IMR-90 (cell line): ENCODE results near the gene TMA7.

ENCODE experiments used
- CTCF ChIP-seq: conservative IDR thresholded peaks from 2 replicates; pipeline ENCODE4 v1.5.1; 2012; ENCODE audit warnings: mild to moderate bottlenecking, low read depth, low read length, improper control_type of control experiment
- RAD21 ChIP-seq: IDR thresholded peaks from 2 replicates; pipeline ENCODE4 v1.6.1; 2012; ENCODE audit warnings: low read length, improper control_type of control experiment

- TF ChIP-seq RAD21: no peak
- TF ChIP-seq CTCF: no peak
Measured at GRCh38 chr3:48431224-48432029, 8.6 kb upstream of the TMA7 start.
